NOMO-1 (cell line): Measurements from ENCODE around the gene OPN1MW3.
"Not testable (repeated sequence)": the region's sequence is repeated elsewhere in the genome, so short reads cannot be mapped to it uniquely, and the experiment has no call there.

ENCODE experiments used
- DNase-seq, 2 experiments: peaks; one replicate each; lab custom pipeline; 2025; ENCODE audit not compliant: unreplicated experiment in 2 of 2; lab: John Stamatoyannopoulos, UW

OPN1MW3 gene

DNA sequence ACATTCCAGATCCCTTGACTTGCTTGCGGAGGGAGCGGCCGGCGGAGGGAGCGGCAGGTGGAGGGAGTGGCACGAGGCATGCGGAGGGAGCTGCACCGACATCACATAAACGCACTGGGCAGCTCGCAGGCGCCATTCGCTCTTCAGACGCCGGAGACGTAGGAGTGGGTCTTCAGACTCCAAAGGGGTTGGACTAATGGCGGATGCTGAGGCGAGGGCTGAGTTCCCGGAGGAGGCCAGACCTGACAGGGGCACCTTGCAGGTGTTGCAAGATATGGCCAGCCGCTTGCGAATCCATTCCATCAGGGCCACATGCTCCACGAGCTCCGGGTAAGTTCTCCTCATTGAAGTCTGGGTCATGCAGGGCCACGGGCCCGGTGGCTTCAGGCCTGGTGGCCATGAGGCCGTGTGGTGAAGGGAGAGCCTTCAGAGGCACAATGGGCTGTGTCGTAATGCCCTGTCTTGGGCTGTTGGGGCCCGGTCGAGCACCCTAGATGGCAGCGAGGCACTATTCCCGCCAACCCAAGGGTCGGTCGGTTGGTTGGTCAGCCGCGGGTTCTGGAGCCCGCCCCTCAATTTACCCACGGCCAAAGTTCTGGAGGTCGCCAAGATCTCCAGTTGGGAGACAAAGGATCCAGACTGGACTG lies 38.4 kb downstream of the OPN1MW3 start, which contains the start of gene TKTL1:
TSS of gene TKTL1 (plus strand) at position 132 of the 647 bp plus-strand sequence. CDS start at position 197, 65 bp downstream.
- DNase-seq: no peak

DNA sequence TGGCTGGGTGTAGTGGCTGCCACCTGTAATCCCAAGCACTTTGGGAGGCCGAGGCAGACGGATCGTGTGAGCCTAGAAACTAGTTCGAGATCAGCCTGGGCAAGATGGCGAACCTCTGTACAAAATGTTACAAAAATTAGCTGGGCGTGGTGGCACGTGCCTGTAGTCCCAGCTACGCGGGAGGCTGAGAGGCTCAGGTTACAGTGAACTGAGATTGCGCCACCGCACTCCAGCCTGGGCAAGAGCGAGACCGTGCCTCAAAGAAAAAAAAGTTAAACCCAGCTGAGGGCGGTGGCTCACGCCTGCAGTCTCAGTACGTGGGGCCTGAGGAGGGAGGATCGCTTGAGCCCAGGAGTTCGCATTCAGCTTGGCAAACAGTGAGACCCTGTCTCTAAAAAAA lies 39.3 kb downstream of the OPN1MW3 start:
- no peak for DNase-seq

DNA sequence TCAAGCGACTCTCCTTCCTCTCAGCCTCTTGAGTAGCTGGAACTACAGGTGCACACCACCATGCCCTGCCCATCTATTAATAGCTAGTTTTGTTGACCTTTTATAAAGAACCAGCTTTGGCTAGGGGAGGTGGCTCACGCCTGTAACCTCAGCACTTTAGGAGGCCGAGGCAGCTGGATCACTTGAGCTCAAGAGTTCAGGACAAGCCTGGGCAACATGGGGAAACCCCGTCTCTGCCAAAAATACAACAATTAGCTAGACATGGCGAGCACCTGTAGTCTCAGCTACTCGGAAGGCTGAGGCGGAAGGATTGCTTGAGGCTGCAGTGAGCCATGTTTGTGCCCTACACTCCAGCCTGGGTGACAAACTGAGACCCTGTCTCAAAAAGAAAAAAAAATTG lies 40.9 kb downstream of the OPN1MW3 start:
- no peak for DNase-seq

DNA sequence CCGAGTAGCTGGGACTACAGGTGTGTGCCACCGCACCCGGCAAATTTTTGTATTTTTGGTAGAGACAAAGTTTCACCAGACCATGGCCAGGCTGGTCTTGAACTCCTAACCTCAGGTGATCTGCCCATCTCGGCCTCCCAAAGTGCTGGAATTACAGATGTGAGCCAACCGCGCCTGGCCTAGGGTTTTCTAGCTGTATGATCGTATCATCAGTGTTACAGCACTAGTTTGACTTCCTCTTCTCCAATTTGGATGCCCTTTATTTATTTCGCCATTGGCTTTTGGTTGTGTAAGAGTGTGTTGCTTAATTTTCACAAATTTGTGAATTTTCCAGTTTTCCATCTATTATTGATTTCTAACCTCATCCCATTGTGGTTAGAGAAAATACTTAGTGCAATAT lies 43.4 kb downstream of the OPN1MW3 start:
- DNase-seq: peak; percentile 65 to 74

DNA sequence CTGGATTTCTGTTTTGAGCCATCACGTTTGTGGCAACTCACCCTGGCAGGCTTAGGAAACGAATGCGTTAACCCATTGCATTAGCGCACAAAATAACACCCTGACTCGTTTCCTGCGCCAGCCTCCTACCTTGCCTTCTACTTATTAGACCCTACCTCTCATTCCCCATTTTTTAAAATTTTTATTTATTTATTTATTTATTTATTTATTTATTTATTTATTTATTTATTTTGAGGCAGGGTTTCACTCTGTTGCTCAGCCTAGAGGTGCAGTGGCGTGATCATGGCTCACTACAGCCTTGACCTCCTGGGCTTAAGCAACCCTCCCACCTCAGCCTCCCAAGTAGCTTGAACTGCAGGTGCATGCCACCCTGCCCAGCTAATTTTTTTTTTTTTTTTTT lies 45.6 kb downstream of the OPN1MW3 start:
- not testable (repeated sequence) for DNase-seq

DNA sequence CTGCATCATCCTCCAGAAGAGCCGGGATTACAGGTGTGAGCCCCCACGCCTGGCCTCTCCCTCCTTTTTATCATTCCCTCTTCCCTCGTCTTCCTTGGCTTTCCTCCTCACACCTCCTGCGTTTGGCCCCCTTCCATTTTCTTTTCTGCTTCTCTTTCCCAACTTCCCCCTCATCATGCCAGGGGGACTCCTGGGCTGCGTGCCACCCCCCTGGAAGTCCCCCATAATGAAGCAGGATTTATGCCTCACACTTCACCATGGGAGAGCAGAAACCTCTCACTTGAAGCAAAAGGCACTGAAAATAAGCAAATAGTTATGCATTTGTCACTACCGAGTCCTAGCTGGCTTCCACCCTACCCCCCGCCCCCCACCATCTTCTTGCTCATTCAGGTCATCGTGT lies 46.1 kb downstream of the OPN1MW3 start:
- no peak for DNase-seq

DNA sequence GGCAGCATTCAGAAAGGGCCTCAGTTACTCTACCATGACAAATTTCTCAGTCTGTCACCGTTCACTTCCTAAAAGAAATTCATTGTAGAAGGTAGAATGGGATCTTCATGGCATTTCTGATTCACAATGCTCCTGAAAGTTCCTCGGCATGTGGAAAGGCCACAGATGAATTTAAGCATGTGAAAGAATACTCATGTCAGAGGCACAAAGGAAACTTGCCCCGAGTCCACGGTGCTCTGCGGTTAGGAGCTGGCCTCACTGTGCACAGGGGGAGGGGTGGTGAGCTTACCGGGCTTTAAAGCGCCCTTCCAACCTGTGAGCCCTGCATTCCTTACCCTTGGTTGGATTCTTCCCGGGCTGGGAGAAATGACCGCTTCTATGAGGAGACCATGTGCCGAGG lies 47.5 kb downstream of the OPN1MW3 start:
- peak in 1 of 2 experiments; percentile 26 for DNase-seq

DNA sequence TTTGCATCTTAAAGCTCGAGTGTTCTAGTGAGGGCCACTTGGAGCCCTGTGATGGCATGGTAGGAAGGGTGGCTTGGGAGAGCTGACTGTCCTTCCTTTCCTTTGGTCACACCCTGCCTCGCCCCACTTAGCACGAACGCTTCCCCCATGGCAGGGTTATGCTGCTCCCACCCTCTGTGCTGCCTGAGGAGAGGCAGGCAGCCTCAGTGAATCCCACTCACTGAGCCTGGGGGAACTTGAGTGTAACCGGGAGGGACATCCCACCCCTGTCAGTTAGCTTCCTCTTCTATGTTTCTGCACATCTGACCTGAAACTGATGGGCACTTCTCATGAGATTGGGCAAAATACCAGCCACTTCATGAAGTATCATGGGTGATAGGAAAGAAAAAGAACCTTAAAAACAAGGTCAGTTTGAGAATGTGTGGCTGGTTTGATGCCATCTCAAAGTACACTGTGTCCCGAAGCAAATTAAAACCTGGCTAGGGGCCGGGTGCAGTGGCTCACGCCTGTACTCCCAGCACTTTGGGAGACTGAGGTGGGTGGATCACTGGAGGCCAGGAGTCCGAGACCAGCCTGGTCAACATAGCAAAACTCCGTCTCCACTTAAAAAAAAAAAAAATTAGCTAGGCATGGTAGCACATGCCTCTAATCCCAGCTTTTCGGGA lies 48.3 kb downstream of the OPN1MW3 start:
- DNase-seq: peak in 1 of 2 experiments; percentile 41

DNA sequence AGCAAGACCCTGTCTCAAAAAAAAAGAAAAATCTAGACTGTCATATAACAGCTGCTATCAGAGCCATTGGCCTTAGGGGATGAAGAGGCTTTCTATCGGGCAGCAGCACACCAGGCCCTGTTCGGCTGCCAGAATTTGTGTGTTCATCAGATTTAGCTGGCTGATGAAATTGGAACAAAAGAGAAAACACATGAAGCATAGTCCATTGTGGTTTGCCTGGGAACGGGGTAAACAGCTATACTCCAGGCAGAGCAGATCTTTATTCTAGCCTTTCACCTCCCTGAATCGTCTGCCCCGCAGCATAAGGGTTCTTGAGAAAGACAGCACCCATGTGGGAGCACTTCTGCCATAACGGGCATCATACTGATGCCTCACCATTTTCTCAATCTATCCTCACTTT lies 49.8 kb downstream of the OPN1MW3 start:
- DNase-seq: no peak

DNA sequence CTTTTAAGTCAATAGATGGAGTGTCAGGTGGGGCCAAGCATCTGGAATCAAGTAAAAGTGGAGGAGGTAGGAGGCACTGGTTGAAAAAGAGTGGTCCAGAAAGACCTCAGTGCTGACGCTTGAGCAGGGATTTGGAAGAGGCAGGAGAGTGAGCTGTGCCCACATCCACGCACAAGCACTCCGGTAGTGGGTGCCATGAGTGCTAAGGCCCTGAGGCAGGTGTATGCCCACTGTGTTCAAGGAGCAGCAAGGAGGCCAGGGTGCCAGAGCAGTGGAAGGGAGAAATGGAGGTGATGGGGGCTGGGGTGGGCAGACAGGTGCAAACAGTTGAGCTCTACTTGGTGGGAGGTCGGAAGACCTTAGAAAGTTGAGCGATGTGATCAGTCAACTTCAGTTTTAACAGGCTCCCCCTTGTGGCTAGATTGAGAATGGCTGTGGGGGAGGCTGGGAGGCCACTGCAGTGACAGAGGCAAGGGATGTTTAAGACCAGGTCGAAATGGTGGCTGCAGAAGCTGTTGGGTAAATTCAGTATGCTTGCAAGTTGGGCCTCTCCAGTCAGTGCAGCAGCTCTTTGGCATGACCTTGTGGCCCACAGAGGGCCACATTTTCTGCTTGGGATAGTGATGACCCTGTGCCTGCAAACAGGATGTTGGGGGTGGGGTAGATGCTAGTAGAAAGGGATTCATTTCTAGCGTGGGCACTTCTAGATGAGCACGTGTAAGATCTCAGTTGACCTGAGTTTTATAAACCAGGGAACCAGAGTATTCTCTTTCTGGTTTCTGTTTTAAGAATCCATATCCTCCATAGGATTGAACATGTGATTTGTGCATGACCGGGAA lies 50.9 kb downstream of the OPN1MW3 start:
- peak; percentile 25 to 40 for DNase-seq

DNA sequence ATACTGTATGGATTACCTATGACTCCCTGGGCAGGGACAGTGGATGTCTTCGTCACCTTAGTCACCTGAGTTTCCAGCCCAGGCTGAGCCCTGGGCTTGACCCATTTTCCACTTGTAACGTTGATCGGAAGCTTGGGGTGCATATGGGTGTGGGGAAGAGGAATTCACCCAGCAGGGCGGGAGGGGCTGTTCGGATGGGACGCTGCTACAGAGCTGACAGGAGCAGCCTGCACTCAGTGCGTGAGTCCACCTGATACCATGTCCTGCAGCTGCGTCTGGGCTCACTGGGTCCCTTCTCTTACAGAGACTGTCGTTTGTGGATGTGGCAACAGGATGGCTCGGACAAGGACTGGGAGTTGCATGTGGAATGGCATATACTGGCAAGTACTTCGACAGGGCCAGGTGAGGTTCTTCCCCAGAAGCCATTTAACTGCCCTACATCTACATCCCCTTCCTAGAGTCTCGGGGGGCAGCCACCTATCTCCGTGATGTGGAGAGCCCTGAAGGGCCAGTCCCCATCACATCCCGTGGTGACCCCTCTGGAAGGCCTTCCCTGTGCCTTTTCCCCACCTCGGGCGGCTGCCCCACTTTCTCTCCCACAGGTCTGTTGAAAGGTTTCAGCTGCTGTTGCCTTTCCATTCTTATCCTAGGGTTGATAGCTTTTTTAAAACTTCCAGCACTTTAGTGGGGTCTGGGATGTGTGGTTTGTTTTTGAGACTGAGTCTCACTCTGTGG lies 51.8 kb downstream of the OPN1MW3 start:
- no peak for DNase-seq

DNA sequence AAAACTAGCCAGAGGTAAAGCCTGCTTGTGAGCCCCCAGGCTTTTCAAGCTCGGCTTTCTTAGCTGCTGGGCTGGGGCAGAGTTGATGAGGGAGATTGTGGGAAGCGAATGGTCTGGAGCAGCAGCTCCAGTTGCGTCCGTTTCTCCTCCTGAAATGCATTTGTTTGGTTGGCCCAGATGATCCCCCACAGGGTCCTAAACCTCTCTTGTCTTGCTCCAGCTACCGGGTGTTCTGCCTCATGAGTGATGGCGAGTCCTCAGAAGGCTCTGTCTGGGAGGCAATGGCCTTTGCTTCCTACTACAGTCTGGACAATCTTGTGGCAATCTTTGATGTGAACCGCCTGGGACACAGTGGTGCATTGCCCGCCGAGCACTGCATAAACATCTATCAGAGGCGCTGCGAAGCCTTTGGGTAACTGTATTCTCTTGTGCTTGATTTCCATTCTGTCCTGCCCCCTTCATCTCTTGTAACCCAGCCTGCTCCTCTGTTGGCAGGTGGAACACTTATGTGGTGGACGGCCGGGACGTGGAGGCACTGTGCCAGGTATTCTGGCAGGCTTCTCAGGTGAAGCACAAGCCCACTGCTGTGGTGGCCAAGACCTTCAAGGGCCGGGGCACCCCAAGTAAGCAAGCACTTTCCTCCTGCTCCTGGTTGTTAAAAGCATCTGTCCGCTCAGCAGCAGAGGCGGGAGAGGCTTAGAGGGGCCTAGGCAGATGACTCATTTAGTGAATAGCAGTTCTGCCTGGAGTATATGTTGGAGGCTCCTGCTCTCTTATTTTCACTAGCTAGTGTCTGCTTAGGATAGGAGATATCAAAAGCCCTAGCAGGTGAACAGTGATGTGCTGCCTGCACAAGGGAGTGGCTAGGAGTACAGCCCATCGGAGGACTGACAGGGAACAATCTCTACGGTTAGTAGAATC lies 53.5 kb downstream of the OPN1MW3 start:
- no peak for DNase-seq

DNA sequence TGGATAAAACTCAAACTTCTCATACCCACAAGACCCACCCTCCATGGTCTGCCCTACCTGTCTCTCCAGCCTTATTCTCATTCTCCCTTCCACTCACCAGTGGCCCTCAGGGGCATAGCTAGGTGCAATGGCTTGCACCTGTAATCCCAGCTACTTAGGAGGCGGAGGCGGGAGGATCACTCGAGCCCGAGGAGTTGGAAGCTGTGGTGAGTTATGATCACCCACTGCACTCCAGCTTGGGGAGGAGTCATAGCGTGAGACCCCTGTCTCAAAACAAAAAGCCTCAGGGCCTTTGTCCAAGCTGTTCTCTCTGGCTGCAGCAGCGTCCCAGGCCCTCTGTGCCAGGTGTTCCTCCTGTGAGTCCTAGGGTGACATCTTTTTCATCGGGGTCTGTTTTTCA lies 54.7 kb downstream of the OPN1MW3 start:
- no peak for DNase-seq

DNA sequence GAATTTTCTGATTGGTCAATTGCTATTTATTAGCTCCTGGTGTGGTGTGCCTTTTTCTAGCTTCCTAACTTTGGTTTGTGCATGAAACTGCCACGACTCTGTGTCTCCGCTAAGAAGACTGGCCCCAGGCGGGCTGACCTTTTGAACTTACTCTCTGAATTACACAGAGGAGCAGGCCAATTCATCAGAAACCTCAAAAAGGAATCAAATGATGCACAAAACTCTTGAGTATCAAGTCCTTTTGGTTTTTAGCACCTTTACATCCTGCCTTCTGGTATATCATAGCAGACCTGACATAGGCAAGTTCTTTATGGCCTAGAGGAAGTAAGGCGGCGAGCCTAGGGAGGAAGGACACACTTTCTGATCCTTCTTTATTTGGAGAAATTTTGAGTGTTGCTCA lies 55.8 kb downstream of the OPN1MW3 start:
- DNase-seq: no peak

DNA sequence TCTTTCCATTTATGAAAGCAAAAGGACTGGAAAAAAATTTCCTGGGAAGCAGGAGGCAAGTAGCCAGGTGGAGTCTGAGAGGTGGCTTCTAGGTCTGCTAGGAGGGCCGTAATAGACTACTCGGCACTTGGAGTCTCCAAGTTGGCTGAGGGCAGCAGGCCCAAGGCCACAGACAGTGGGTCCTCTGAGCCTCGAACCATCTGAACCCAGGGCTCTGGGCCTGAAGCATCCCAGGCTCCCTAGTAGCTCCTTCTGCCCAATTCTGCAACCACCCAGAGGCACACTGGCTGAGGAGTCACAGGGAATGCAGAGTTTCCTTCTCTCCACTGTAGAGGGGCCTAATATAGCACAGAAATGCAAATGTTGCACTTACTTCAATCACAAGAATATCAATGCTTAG lies 58.0 kb downstream of the OPN1MW3 start:
- no peak for DNase-seq

DNA sequence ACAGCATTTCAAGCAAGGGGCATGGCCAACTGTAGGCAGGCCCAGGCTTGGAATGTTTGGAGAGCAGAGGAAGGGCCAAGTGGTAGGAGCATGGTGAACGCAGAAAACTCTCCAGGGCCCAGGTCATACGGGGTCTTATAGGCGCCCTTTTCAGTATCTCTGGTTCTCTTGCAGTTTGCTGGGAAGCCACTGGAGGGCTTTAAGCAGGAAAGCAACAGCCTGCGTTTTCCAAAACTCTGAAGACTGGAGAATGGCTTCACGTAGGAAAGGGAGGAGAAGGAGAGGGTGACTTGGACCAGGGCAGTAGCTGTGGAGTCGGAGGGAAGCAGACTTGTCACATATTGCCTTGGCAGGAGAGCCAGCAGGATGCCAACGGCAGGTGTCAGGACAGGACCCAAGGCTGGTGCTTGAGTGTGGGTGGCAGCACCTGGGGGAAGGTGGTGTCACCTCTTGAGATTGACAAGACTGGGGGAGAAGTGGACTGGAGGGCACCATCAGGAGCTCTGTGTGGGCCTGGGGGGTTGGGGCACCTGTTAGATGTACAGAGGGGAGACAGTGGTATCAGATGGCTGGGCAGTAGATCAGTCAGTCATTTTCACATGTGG lies 60.1 kb downstream of the OPN1MW3 start:
- no peak for DNase-seq

DNA sequence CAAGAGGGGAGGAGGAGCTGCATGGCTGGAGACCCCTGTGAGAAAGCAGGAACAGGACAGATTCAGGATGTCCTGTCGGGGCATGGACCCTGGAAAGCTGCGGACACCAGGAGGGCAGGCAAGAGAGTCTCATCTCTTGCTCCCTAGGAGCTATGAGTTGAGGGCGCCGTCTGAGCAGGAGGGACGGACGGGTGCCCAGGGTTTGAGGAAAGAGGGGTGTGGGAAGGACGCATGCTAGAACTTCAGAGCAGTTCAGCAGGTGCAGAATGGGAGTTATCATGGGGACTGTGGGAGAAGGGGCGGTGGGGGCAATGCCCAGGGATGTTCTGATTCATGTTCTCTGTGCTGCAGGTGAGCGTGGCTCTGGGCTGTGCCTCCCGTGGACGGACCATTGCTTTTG lies 63.0 kb downstream of the OPN1MW3 start:
- DNase-seq: no peak
